ENCODE measurements around the gene CLDN6. TPM values are rescaled to one million over a fixed set of nuclear protein-coding genes. Genes with fewer than 3 reads are reported as not detected.

CLDN6 gene
- total RNA-seq, 4 donors from 2014 or later: not detected

DNA sequence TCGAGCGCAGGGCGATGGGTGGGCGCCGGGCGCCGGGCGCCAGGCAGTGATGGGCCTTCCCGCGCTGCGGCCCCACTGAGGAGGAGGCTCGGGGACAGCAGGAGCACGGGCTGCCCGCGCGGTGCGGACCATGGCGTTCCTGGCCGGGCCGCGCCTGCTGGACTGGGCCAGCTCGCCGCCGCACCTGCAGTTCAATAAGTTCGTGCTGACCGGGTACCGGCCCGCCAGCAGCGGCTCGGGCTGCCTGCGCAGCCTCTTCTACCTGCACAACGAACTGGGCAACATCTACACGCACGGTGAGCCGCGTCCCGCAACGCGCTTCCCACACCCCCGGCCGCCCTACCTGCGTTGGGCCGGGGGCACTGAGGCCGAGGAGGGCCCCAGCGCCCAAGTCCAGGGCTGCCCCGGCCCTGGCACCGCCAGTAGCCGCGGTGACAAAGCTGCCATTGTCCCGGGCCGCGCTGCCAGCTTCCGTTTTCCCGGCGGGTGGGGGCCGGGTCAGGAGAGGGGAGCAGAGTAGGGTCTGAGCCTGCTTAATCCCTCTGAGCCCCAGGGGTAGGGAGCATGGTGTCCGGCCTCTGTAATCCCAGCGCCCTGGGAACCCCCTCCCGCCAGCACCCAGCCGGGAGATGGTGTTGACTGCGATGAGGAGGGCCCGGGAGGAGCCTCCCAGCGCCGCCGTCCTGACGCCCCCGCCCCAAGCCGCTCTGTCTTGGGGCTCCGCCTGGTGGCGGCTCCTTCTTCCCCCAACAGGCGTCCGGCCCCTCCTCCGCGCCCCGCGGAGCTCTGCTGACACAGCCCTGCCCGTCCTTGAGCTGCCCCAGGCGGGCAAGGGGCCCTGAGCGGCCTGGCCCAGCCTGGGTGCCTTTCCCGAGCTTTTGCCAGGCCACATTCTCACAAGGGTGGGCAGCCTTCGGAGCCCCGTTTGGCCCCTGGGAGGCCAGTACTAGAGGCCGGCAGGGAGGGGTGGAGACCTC lies 48.1 kb downstream of the CLDN6 start:
- 1 to 5% methylated on average over 8 to 32 of the region's 83 CpGs for WGBS, 2 donors
- H3K4me3 ChIP-seq (replicated peaks in 1 of 3): peak overlapping the region; percentile 5 to 55 (median 44)
- H3K27me3 ChIP-seq: peaks cover 25% of the 10 kb centered on the region
- H3K9me3 ChIP-seq: no peaks in the 10 kb centered on the region
- H3K27ac ChIP-seq: no peak overlapping the region
- TF ChIP-seq, protein P1, sequence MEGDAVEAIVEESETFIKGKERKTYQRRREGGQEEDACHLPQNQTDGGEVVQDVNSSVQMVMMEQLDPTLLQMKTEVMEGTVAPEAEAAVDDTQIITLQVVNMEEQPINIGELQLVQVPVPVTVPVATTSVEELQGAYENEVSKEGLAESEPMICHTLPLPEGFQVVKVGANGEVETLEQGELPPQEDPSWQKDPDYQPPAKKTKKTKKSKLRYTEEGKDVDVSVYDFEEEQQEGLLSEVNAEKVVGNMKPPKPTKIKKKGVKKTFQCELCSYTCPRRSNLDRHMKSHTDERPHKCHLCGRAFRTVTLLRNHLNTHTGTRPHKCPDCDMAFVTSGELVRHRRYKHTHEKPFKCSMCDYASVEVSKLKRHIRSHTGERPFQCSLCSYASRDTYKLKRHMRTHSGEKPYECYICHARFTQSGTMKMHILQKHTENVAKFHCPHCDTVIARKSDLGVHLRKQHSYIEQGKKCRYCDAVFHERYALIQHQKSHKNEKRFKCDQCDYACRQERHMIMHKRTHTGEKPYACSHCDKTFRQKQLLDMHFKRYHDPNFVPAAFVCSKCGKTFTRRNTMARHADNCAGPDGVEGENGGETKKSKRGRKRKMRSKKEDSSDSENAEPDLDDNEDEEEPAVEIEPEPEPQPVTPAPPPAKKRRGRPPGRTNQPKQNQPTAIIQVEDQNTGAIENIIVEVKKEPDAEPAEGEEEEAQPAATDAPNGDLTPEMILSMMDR (IDR thresholded peaks at IDR 0.05): peak in 1 of 6 experiments; percentile 14
- TF ChIP-seq POLR2A (IDR thresholded peaks at IDR 0.05): no peak
- peaks cover 31 to 50% of the 10 kb centered on the region in 2 donors for H3K4me1 ChIP-seq
- peak in 1 of 2 donors; percentile 30 for DNase-seq
- intact Hi-C loops (cut with DNase I): no loop called here
- no peaks in the 10 kb centered on the region for H3K36me3 ChIP-seq

DNA sequence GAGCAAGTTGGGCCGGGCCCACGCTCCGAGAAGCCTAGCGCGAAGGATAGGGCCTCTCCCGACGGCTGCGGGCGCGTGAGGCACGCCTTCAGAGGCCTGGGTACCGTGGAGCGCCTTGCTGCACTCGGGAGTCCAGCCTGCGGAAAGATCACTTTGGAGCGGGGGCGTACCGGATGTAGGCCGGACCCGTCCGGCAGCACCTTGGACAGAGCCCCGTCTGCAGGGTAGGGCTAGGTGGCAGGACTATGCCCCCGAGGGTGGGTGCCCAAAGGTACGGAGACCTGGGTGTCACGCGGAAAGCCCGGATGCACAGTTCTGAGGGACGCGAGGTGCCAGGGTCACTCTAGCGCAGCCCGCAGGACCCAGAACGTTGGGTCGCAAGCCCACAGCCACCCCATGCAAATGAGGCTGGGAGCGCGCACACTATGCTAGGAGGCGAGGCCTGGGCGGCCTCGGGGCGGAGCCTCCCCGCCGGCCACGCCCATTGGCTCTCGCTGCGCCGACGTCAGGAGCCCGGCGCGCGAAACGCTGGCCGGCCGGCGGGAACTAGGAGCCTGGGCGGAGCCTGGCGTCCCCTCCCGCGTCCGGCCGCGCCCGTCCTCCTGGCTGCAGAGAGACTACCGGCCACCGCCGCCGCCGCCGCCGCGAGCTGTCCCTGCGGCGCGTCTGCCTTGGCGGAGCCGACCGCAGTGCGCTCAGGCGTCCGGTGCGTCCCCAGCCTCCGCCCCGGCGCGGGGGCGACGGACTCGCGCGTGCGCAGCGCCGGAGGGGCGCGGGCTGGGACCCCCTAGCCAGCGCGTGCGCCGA lies 49.0 kb downstream of the CLDN6 start, which contains the start of gene PAQR4:
Gene PAQR4, plus strand, starts transcription at position 611 of the 807 bp plus-strand sequence. CDS start 327 bp downstream, outside the sequence.
- intact Hi-C loops (cut with DNase I): no loop called here
- H3K4me1 ChIP-seq: peaks cover 39 to 59% of the 10 kb centered on the region in 2 donors
- no peaks in the 10 kb centered on the region for H3K9me3 ChIP-seq
- H3K27me3 ChIP-seq: peaks cover 34% of the 10 kb centered on the region
- H3K36me3 ChIP-seq: no peaks in the 10 kb centered on the region
- 3% methylated on average over 12 of the region's 98 CpGs; no CpG with 5 or more reads in 1 of the 2 donors for WGBS, 2 donors
- peak; percentile 79 to 83 for DNase-seq
- H3K27ac ChIP-seq: no peak within 1 kb of the TSS
- peak within 1 kb of the TSS; percentile 5 to 55 (median 44) for H3K4me3 ChIP-seq (replicated peaks in 1 of 3)
- TF ChIP-seq POLR2A (IDR thresholded peaks at IDR 0.05): peak in 1 of 2 donors; percentile 37
- TF ChIP-seq, protein P1 (IDR thresholded peaks at IDR 0.05): no peak

DNA sequence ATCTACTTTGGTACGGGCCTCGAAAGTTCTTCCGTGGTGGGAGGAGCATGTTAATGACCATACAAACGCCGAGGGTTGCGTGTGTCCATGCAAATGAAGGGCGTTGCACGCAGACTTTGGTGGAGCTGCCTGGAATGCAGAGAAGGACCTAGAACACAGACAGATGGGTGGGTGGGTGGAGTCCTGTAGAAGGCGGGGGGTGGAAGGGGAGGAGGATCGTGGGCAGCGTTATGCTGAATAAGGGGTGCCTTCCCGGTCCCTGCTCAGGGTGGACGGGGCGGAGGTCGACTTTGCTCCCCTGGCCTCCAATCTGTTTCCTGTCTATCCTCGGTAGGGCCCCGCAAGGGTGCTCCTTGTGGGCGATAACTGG lies 49.6 kb downstream of the CLDN6 start:
- intact Hi-C loops (cut with DNase I): no loop called here
- no peak overlapping the region for H3K27ac ChIP-seq
- TF ChIP-seq, protein P1 (IDR thresholded peaks at IDR 0.05): no peak
- no peak for TF ChIP-seq POLR2A (IDR thresholded peaks at IDR 0.05)
- no peaks in the 10 kb centered on the region for H3K9me3 ChIP-seq
- peak overlapping the region in 1 of 3 donors; percentile 55 for H3K4me3 ChIP-seq (replicated peaks in 1 of 3)
- 15 to 29% methylated on average over 17 to 18 of the region's 18 CpGs for WGBS, 2 donors
- H3K36me3 ChIP-seq: no peaks in the 10 kb centered on the region
- DNase-seq: no peak
- peaks cover 44 to 61% of the 10 kb centered on the region in 2 donors for H3K4me1 ChIP-seq
- H3K27me3 ChIP-seq: peaks cover 38% of the 10 kb centered on the region

- no peaks in the 10 kb centered on the region for H3K9me3 ChIP-seq
- intact Hi-C loops (cut with DNase I): no loop called here
- peaks cover 44% of the 10 kb centered on the region for H3K27me3 ChIP-seq
- DNase-seq: no peak
- no peaks in the 10 kb centered on the region for H3K36me3 ChIP-seq
- H3K4me3 ChIP-seq (replicated peaks in 1 of 3): no peak overlapping the region
- H3K27ac ChIP-seq: no peak overlapping the region
- no peak for TF ChIP-seq POLR2A (IDR thresholded peaks at IDR 0.05)
- TF ChIP-seq, protein P1 (IDR thresholded peaks at IDR 0.05): no peak
- 64 to 68% methylated on average over 14 to 18 of the region's 33 CpGs for WGBS, 2 donors
- H3K4me1 ChIP-seq: peaks cover 44 to 62% of the 10 kb centered on the region in 2 donors
These were observed 50.2 kb downstream of the CLDN6 start for GRCh38 chr16:2967721-2968161.

All from thyroid gland (tissue), 4 donors.